Muscle layer of colon (tissue), 2 donors: ENCODE data around the gene RHOV.

ENCODE experiments used
- H3K27ac ChIP-seq: one replicate; pipeline ENCODE4 v1.7.0; 2013; ENCODE audit warnings: low read depth, mild to moderate bottlenecking, low read length, moderate library complexity
- H3K27me3 ChIP-seq, 2 donors: one replicate each; pipeline ENCODE4 v1.7.0; 2013; ENCODE audit warnings: low read length in 2 of 2, mild to moderate bottlenecking in 2 of 2; ENCODE audit not compliant: insufficient read depth in 2 of 2, control insufficient read depth in 1 of 2
- H3K36me3 ChIP-seq: one replicate; pipeline ENCODE4 v1.7.0; 2013; ENCODE audit warnings: mild to moderate bottlenecking, low read length; ENCODE audit not compliant: insufficient read depth
- H3K4me1 ChIP-seq: one replicate; pipeline ENCODE4 v1.7.0; 2013; ENCODE audit warnings: mild to moderate bottlenecking, low read length; ENCODE audit not compliant: insufficient read depth
- H3K4me3 ChIP-seq, 2 donors: one replicate each; pipeline ENCODE4 v1.7.0; 2013; ENCODE audit warnings: low read length in 2 of 2, low read depth in 1 of 2, mild to moderate bottlenecking in 1 of 2, moderate library complexity in 1 of 2
- H3K9ac ChIP-seq: one replicate; pipeline ENCODE4 v1.7.0; 2013; ENCODE audit warnings: low read length
- H3K9me3 ChIP-seq: one replicate; pipeline ENCODE4 v1.7.0; 2013; ENCODE audit warnings: mild to moderate bottlenecking, low read length
- donor health status: abdominal sarcoma.
- donor health status: Adenocarcinoma of cecum.

The RHOV gene

DNA sequence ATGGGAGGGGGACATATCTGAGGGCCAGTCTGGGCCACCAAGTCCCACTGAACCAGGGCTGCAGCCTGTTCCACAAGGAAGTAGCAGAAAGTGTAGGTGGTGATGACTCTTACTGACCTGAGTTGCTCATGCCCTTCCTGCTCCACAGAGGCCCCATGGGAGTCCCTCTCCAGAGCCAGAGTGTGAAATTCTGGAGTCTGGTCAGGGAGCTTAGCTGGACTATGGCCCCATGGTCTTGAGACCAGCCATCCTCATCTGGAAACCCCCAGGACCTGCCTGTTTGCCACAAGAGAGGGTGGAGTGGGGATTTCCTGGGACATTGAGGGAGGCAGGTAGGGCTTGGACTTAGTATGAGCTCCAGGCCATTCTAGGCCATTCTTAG, 27.2 kb downstream of the RHOV start:
- Histone ChIP-seq H3K4me3 (no peak overlapping the region), H3K36me3 (no peaks in the 10 kb centered on the region), H3K27ac (no peak overlapping the region), H3K4me1 (peaks cover 6% of the 10 kb centered on the region), H3K9me3 (no peaks in the 10 kb centered on the region), H3K27me3 (peaks cover 20 to 42% of the 10 kb centered on the region in 2 donors), H3K9ac (no peak overlapping the region)

DNA sequence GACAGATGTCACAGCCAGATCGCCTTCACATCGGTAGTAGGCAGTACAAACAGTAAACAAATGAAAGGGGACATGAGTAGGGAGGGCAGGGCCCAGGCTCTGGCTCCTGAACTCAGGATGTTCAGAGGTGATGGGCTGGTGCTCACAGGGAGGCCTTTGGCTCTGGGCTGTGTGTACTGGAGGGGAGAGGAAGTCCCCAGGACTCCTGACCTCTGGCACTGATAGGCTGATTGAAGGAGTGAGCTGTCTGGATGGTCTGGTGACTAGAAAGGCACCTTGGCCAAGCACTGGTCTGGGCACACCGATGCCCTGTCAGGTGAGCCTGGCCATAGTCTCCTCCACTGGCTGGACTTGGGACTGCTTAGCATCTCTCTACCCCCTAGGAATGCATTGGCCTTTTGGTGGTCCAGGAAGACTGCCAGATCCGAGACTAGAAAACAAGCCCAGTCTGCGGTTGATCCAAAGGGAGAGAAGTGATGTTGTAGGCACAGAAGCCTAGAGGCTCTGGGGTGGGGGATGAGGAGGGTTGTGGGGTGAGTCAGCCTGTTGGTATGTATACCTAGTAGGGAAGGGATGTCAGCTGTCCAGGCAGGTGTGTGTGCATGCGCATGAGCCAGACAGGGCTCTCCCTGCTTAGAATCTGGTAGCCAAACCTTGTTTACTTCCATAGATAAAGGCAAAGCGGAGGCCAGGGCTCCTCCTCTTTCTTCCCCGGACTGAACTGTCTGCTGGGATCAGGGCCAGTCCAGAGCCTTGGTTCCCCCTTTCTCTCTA, 28.3 kb downstream of the RHOV start:
- peaks cover 6% of the 10 kb centered on the region for H3K4me1 ChIP-seq
- H3K9ac ChIP-seq = no peak overlapping the region
- H3K4me3 ChIP-seq = no peak overlapping the region
- H3K27ac ChIP-seq = no peak overlapping the region
- peaks cover 20 to 42% of the 10 kb centered on the region in 2 donors for H3K27me3 ChIP-seq
- H3K9me3 ChIP-seq = no peaks in the 10 kb centered on the region
- H3K36me3 ChIP-seq = no peaks in the 10 kb centered on the region

DNA sequence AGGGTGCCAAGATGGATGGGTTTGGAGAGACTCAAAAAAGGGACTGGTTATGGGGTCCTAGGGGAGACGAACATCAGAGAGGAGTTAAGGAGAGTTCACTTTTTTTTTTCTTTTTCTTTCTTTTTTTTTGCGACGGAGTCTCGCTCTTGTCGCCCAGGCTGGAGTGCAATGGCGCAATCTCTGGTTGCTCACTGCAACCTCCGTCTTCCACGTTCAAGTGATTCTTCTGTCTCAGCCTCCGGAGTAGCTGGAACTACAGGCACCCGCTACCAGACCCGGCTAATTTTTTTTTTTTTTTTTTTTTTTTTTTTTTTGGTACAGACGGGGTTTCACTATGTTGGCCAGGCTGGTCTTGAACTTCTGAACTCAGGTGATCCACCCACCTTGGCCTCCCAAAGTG, 29.0 kb downstream of the RHOV start:
- no peak overlapping the region for H3K27ac ChIP-seq
- peaks cover 6% of the 10 kb centered on the region for H3K4me1 ChIP-seq
- no peaks in the 10 kb centered on the region for H3K36me3 ChIP-seq
- H3K9ac ChIP-seq = no peak overlapping the region
- H3K4me3 ChIP-seq = peak overlapping the region in 1 of 2 donors; percentile 49
- no peaks in the 10 kb centered on the region for H3K9me3 ChIP-seq
- H3K27me3 ChIP-seq = peaks cover 20 to 42% of the 10 kb centered on the region in 2 donors

DNA sequence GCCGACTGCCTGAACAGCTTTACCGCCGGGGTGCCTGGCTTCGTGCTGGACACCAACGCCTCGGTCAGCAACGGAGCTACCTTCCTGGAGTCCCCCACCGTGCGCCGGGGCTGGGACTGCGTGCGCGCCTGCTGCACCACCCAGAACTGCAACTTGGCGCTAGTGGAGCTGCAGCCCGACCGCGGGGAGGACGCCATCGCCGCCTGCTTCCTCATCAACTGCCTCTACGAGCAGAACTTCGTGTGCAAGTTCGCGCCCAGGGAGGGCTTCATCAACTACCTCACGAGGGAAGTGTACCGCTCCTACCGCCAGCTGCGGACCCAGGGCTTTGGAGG, 29.4 kb downstream of the RHOV start:
- H3K27ac ChIP-seq = no peak overlapping the region
- peaks cover 20 to 42% of the 10 kb centered on the region in 2 donors for H3K27me3 ChIP-seq
- H3K4me1 ChIP-seq = peaks cover 6% of the 10 kb centered on the region
- H3K36me3 ChIP-seq = no peaks in the 10 kb centered on the region
- no peaks in the 10 kb centered on the region for H3K9me3 ChIP-seq
- peak overlapping the region in 1 of 2 donors; percentile 49 for H3K4me3 ChIP-seq
- no peak overlapping the region for H3K9ac ChIP-seq

DNA sequence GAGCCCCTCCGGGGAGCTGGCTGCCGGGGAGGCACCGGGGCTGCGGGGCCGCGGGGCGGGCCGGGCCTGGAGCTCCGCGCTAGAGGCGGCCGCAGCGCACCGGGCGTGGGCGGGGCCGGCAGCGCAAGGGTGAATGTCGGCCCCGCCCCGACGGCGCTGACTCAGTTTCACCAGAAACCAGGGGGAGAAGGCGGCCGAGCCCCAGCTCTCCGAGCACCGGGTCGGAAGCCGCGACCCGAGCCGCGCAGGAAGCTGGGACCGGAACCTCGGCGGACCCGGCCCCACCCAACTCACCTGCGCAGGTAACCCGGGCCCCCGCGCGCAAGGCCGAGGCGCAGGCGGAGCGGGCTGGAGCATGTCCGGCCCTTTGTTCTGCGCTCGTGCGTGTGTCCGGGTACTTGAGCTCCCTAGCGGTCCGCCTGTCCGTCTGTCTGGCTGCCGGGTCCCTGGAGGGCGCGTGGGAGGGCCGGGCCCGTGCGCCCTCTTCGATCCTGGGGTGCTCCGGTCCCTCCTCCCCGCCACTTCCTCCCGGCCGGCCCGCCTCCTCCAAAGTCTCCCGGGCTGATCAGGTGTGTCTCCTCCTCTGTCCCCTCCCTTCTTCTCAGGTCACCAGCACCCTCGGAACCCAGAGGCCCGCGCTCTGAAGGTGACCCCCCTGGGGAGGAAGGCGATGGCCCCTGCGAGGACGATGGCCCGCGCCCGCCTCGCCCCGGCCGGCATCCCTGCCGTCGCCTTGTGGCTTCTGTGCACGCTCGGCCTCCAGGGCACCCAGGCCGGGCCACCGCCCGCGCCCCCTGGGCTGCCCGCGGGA, 29.9 kb downstream of the RHOV start, which contains the start of gene SPINT1:
SPINT1 (plus strand) TSS at position 164 of the 811 bp plus-strand sequence; CDS start at position 671, 507 bp downstream.
- Histone ChIP-seq H3K4me1 (peaks cover 6% of the 10 kb centered on the region), H3K36me3 (no peaks in the 10 kb centered on the region), H3K27me3 (peaks cover 20 to 42% of the 10 kb centered on the region in 2 donors), H3K4me3 (peak within 1 kb of the TSS; percentile 20 to 49), H3K9me3 (no peaks in the 10 kb centered on the region), H3K9ac (no peak within 1 kb of the TSS), H3K27ac (no peak within 1 kb of the TSS)

DNA sequence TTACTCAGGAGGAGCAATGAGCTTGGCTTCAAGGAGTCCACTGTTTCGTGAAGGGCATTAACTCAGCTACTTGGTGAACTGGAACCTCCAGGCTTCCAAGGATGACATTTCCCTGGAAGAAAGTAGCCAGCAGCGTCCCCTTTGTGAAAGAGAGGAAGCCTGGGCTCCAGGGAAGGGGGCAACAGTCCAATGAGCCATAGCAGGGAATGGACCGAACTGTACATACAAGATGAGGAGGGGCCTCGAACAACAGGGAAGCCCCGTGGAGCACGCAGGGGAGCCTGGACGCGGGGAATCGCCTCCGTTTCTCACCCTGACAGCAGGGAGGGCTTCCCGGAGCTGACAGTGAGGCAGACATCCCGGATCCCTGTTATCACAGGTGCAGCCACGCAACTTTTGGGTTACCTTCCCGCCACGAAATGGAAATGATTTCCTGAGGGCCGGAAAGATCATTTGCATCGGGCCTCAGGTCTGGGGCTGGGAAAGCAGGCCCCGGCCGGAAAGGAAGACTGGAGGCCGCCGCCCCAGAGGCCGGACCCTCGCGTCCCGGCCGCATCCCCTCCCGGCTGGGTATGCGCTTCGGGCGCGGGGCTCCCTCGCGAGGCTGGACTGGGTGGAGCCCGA, 30.7 kb downstream of the RHOV start:
- Histone ChIP-seq H3K4me1 (peaks cover 6% of the 10 kb centered on the region), H3K27ac (no peak overlapping the region), H3K9me3 (no peaks in the 10 kb centered on the region), H3K27me3 (peaks cover 20 to 42% of the 10 kb centered on the region in 2 donors), H3K4me3 (peak overlapping the region in 1 of 2 donors; percentile 18), H3K9ac (no peak overlapping the region), H3K36me3 (no peaks in the 10 kb centered on the region)

DNA sequence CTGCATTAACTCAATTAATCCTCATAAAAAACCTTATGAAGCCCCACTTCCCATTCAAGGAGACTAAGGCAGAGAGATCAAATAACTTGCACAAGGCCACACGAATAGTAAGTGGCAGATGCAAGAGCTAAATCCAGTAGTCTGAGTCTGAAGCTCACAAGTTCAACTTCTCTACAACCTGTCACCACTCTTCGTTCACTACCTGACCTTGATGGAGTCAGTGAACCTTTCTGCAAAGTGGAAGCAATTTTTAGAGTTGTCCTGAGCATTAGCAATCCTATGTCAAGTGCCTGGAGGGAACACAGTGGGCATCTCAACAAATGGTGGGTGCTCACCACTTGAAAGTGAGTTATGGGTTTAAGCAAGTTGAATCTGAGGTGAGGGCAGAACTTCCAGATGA, 32.3 kb downstream of the RHOV start:
- H3K27me3 ChIP-seq = peaks cover 20 to 39% of the 10 kb centered on the region in 2 donors
- H3K9me3 ChIP-seq = no peaks in the 10 kb centered on the region
- H3K27ac ChIP-seq = no peak overlapping the region
- H3K9ac ChIP-seq = no peak overlapping the region
- H3K36me3 ChIP-seq = no peaks in the 10 kb centered on the region
- H3K4me1 ChIP-seq = peaks cover 6% of the 10 kb centered on the region
- H3K4me3 ChIP-seq = no peak overlapping the region

DNA sequence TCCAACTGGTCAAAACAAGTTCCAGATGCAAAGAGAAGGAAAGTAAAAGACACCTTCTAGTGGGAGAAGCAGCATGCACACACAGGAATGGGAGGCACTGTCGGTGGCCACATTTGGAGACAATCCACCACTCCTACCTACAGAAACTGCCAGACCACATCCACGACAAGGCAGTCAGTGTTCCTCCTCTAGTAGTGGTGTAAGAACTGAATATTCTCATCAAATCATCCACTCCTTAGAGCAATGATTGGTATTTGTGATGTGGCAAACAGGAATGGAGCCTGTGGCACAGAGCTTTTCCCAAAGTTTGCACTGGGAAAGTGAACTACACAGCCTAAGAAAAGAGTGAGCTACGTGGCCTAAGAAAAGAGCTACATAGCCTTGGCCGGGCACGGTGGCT, 35.3 kb downstream of the RHOV start:
- Histone ChIP-seq H3K4me1 (no peaks in the 10 kb centered on the region), H3K9me3 (no peaks in the 10 kb centered on the region), H3K9ac (no peak overlapping the region), H3K4me3 (no peak overlapping the region), H3K27ac (no peak overlapping the region), H3K36me3 (no peaks in the 10 kb centered on the region), H3K27me3 (peaks cover 5 to 9% of the 10 kb centered on the region in 2 donors)

DNA sequence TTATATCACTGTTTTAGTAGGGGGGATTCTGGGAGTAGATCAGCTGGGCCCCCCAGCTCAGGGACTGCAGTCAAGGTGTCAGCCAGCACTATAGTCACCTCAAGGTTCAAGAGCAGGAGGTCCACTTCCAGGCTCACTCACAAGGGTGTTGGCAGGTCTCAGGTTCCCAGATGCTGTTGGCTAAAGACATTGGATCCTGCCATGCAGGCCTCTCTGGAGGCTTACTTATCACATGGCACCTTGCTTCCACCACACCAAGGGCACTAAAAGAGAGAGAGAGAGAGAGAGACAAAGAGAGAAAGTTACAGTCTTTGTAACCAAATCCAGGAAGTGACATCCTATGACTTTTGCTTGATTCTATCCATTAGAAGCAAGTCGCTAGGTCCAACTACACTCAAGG, 38.0 kb downstream of the RHOV start:
- Histone ChIP-seq H3K4me1 (no peaks in the 10 kb centered on the region), H3K4me3 (no peak overlapping the region), H3K9ac (no peak overlapping the region), H3K27ac (no peak overlapping the region), H3K27me3 (no peaks in the 10 kb centered on the region), H3K9me3 (no peaks in the 10 kb centered on the region), H3K36me3 (no peaks in the 10 kb centered on the region)

DNA sequence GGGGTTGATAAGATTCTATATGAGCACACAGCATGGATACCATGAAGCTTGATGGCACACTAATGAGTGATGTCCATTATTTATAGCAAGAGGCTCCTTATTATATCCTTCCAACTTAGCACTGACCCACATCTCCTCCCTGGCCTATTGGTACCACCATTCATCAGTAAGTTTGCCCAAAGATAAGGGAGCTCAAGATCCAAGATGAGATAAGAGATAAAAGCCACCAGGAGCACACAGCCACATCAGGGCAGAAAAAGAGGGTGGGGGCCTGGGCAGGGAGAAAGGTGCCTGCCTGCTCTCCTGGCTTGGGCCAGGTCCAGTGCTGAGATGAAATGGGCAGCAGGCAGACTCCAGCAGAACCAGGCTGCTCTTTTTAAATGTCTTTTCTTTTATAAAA, 41.1 kb downstream of the RHOV start:
- no peaks in the 10 kb centered on the region for H3K4me1 ChIP-seq
- H3K9ac ChIP-seq = no peak overlapping the region

DNA sequence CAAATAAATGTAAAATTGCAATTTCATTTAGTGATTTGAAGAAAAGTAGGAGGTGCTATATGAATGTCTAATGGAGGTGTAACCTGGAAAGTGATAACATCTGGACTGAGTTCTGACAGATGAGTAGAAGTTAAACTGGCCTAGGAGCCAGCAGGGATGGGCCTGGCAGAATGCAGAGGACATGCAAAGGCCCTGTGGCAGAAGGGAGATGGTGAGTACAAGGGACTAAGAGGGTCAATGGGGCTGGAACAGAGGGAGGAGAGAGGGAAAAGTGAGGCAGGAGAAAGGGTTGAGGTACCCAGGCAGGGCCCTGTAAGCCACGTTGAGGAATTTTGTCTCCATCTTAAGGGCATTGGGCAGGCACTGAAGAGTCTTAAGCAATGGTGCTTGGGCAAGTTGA, 42.2 kb downstream of the RHOV start:
- no peak overlapping the region for H3K4me3 ChIP-seq
- H3K27me3 ChIP-seq = no peaks in the 10 kb centered on the region
- H3K9me3 ChIP-seq = no peaks in the 10 kb centered on the region
- H3K9ac ChIP-seq = no peak overlapping the region
- H3K27ac ChIP-seq = no peak overlapping the region
- no peaks in the 10 kb centered on the region for H3K4me1 ChIP-seq
- no peaks in the 10 kb centered on the region for H3K36me3 ChIP-seq

More for the DNA sequence above, 41.1 kb downstream of the RHOV start:
- no peak overlapping the region for H3K4me3 ChIP-seq
- H3K27ac ChIP-seq = no peak overlapping the region
- no peaks in the 10 kb centered on the region for H3K9me3 ChIP-seq
- no peaks in the 10 kb centered on the region for H3K36me3 ChIP-seq
- H3K27me3 ChIP-seq = no peaks in the 10 kb centered on the region
